Keratinocyte (primary cell): ENCODE measurements around the gene CCDC89. TPM values are rescaled to one million over a fixed set of nuclear protein-coding genes. Genes with fewer than 3 reads are reported as not detected.

ENCODE experiments used
- DNase-seq: peaks from one replicate; pipeline ENCODE4 v3.0.0-alpha.2; 2011; ENCODE audit warnings: low read depth, missing footprints, low spot score
- FAIRE-seq: peaks from 2 replicates; lab custom pipeline; 2011; peaks lifted over from hg19 to GRCh38; lab: Jason Lieb, UNC
- H2AFZ ChIP-seq: 2 replicates; pipeline ENCODE4 v1.6.0; 2012; ENCODE audit warnings: low read length, control low read depth, inconsistent platforms; ENCODE audit not compliant: control insufficient read depth
- H3K27ac ChIP-seq: 2 replicates; pipeline ENCODE4 v1.5.1; 2011; ENCODE audit warnings: low read length; ENCODE audit not compliant: control insufficient read depth, insufficient read depth
- H3K27me3 ChIP-seq: 3 replicates; pipeline ENCODE4 v1.6.0; 2011; ENCODE audit warnings: low read length; ENCODE audit not compliant: control insufficient read depth, insufficient read depth; ENCODE audit errors: extremely low read depth
- H3K36me3 ChIP-seq, 2 experiments: 2 replicates in 1 of 2; 3 replicates in 1 of 2; pipeline ENCODE4 v1.5.1; 2011; ENCODE audit warnings: low read length in 2 of 2, mild to moderate bottlenecking in 1 of 2; ENCODE audit not compliant: control insufficient read depth in 2 of 2, insufficient read depth in 2 of 2; ENCODE audit errors: extremely low read depth in 1 of 2
- H3K4me1 ChIP-seq: 3 replicates; pipeline ENCODE4 v1.5.1; 2011; ENCODE audit warnings: low read length; ENCODE audit not compliant: control insufficient read depth, insufficient read depth; ENCODE audit errors: extremely low read depth
- H3K4me2 ChIP-seq: 3 replicates; pipeline ENCODE4 v1.6.0; 2011; ENCODE audit warnings: low read depth, low read length; ENCODE audit not compliant: control insufficient read depth, insufficient read depth; ENCODE audit errors: extremely low read depth
- H3K4me3 ChIP-seq, 3 experiments: fragments of 200-600 bp in 1 of 3; sonication (generic) in 1 of 3; 2 replicates in 2 of 3; 3 replicates in 1 of 3; pipeline ENCODE4 v1.5.1; 2011 to 2016; ENCODE audit warnings: low read length in 3 of 3, mild to moderate bottlenecking in 3 of 3, control low read depth in 2 of 3, inconsistent platforms in 1 of 3, low read depth in 1 of 3, mixed read lengths in 1 of 3, mixed run types in 1 of 3, moderate library complexity in 1 of 3; ENCODE audit not compliant: control insufficient read depth in 2 of 3, insufficient read depth in 2 of 3; ENCODE audit errors: extremely low read depth in 1 of 3
- H3K79me2 ChIP-seq: 2 replicates; pipeline ENCODE4 v1.6.0; 2012; ENCODE audit warnings: low read length; ENCODE audit not compliant: control insufficient read depth, insufficient read depth
- H3K9ac ChIP-seq: 3 replicates; pipeline ENCODE4 v1.6.0; 2011; ENCODE audit warnings: low read length; ENCODE audit not compliant: control insufficient read depth, insufficient read depth; ENCODE audit errors: extremely low read depth
- H3K9me1 ChIP-seq: 3 replicates; pipeline ENCODE4 v1.6.0; 2011; ENCODE audit warnings: low read length; ENCODE audit not compliant: control insufficient read depth, insufficient read depth; ENCODE audit errors: extremely low read depth
- H3K9me3 ChIP-seq: 2 replicates; pipeline ENCODE4 v1.5.1; 2012; ENCODE audit warnings: low read depth, low read length; ENCODE audit not compliant: control insufficient read depth
- H4K20me1 ChIP-seq: 3 replicates; pipeline ENCODE4 v1.6.0; 2011; ENCODE audit warnings: low read length; ENCODE audit not compliant: control insufficient read depth, insufficient read depth; ENCODE audit errors: extremely low read depth
- EZH2 ChIP-seq: IDR thresholded peaks from one replicate; pipeline ENCODE4 v1.6.1; 2012; ENCODE audit warnings: inconsistent platforms, mild to moderate bottlenecking, low read length, moderate library complexity
- dilution Hi-C: fragments of 300-500 bp; cut with MboI; formaldehyde crosslinking; loops from one replicate; pipeline ENCODE4 v1.7.0; 2020; ENCODE audit warnings: low sequenced_read_pairs; ENCODE audit not compliant: extremely low pct_ligation_motif_present
- polyA plus RNA-seq, 5 experiments: library from polyadenylated mRNA; depleted of rRNA in 3 of 5; stranded (reverse) in 3 of 5; stranded (forward) in 1 of 5; unstranded in 1 of 5; fragments of >200 nt; gene quantifications; 1 replicate in 1 of 5; 2 replicates in 3 of 5; 3 replicates in 1 of 5; pipeline versions ENCODE4 v1.2.1 to v1.2.3, GENCODE V29; 2011 to 2012; ENCODE audit warnings: missing spikeins in 2 of 5, low read depth in 1 of 5, low replicate concordance in 1 of 5
- TF ChIP-seq, protein P1 (sequence below), 3 experiments: IDR thresholded peaks in 1 of 3; conservative IDR thresholded peaks in 1 of 3; optimal IDR thresholded peaks in 1 of 3; 2 replicates in 2 of 3; 3 replicates in 1 of 3; pipeline versions ENCODE3 to v1.5.1; 2011; ENCODE audit warnings: low read length in 3 of 3, mild to moderate bottlenecking in 3 of 3, moderate library complexity in 2 of 3, control low read depth in 1 of 3, inconsistent platforms in 1 of 3; ENCODE audit not compliant: insufficient read depth in 2 of 3; ENCODE audit errors: extremely low read depth in 1 of 3

CCDC89 gene
- polyA plus RNA-seq, 1 donor (not counting 4 experiments of a cell fraction or from before 2014, with no cell fraction given), result 0.31 TPM

DNA sequence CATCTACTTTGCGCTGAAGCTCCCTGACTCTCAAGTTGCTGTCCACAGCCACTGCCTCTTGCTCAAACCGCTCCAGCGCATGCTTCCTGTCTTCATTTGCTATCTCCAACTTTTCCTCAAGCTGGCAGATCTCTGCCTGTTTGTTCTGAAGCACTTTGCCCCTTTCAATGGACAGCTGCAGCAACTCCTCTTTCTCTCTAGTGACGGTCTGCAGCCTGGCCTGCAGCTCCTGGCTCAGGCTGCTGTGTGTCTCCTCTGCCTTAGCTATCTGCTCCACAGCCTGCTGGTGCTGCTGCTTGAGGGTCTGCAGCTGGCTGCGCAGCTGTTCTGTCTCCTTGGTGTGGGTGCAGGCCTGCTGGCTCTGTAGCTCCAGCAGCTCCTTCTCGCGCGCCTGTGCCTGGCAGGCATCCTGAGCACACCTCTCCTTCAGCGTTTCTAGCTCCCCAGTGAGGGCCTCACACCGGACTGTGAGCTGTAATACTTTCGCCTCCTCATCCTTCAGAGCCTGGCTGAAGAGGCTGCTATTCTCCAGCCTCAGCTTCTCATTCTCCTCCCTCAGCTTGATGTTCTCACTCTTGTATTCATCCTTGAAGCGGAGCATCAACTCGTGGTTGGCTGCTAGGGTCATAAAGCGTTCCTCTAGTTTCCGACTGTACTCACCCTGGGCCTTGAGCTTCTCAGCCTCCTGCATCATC lies 723 bp downstream of the CCDC89 start:
- H3K4me3 ChIP-seq, result peak overlapping the region; percentile 0 to 52 (median 25)
- FAIRE-seq, result no peak

DNA sequence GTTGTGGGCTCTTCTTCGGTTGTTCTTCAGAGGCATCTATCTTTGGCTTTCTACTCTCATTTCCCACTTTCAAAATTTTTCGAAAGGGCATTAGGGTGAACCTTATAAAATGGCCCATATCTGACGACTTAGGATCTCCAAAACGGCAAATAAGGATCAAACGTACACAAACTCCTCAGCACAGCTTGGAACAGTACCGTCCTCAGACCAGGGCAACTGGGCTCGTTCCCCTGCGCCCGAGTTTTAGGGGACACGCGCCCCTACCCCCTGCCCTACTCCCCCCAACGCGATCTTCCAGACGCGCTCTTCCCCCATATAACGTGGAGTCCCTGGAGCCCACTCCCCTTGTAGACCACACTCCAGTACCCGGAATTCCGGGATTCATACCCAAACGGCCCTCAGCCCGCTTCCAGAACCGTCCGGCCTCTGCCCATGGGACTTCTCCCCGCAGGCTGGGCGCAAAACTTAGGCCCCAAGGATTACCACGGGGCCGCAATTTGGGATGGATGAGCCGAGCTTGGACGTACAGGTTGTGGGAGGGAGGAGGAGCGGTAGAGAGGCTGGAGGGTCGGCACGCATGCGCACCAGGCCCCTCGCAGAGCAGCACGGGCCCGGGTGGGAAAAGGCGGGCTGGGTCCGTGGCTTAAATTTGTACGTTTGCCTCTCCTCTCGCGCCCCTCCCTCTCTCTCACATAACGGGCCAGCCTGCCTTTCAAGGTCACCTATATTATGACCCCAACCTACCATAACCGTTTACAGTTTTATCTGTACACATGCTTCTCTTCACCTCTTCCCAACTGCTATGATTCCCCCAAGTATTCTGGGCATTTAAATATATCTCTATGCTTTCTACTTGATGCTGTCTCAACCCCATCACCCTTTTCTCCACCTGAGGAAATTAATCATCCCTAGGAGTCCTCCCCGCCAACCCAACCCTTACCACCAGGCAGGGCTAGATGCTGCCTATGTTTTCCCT lies 3.4 kb downstream of the CCDC89 start:
- TF ChIP-seq, protein P1, sequence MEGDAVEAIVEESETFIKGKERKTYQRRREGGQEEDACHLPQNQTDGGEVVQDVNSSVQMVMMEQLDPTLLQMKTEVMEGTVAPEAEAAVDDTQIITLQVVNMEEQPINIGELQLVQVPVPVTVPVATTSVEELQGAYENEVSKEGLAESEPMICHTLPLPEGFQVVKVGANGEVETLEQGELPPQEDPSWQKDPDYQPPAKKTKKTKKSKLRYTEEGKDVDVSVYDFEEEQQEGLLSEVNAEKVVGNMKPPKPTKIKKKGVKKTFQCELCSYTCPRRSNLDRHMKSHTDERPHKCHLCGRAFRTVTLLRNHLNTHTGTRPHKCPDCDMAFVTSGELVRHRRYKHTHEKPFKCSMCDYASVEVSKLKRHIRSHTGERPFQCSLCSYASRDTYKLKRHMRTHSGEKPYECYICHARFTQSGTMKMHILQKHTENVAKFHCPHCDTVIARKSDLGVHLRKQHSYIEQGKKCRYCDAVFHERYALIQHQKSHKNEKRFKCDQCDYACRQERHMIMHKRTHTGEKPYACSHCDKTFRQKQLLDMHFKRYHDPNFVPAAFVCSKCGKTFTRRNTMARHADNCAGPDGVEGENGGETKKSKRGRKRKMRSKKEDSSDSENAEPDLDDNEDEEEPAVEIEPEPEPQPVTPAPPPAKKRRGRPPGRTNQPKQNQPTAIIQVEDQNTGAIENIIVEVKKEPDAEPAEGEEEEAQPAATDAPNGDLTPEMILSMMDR (optimal IDR thresholded peaks at IDR 0.05 in 1 of 3, IDR thresholded peaks at IDR 0.05 in 1 of 3, conservative IDR thresholded peaks at IDR 0.05 in 1 of 3; ENCODE audit: extremely low read depth in 1 of 3, insufficient read depth in 2 of 3, low read length in 3 of 3), result no peak
- no peak for TF ChIP-seq EZH2
- H3K9me1 ChIP-seq, result no peaks in the 10 kb centered on the region
- peak overlapping the region; percentile 77 for H2AFZ ChIP-seq
- peak overlapping the region; percentile 34 to 55 (median 36) for H3K4me3 ChIP-seq
- H4K20me1 ChIP-seq, result no peaks in the 10 kb centered on the region
- no peaks in the 10 kb centered on the region for H3K9me3 ChIP-seq
- H3K4me2 ChIP-seq, result peak overlapping the region; percentile 72
- no peak overlapping the region for H3K27ac ChIP-seq
- peak overlapping the region; percentile 26 for H3K9ac ChIP-seq
- FAIRE-seq (no peak), DNase-seq (no peak)
- H3K27me3 ChIP-seq, result no peaks in the 10 kb centered on the region
- no peaks in the 10 kb centered on the region for H3K4me1 ChIP-seq
- no peaks in the 10 kb centered on the region for H3K36me3 ChIP-seq
- no peaks in the 10 kb centered on the region for H3K79me2 ChIP-seq
- dilution Hi-C loops, result no loop called here

More for the DNA sequence above, 723 bp downstream of the CCDC89 start:
- H3K4me2 ChIP-seq, result peak overlapping the region; percentile 56
- no peak overlapping the region for H3K9ac ChIP-seq
- H3K27me3 ChIP-seq, result no peaks in the 10 kb centered on the region
- no peak overlapping the region for H3K27ac ChIP-seq
- TF ChIP-seq, protein P1 (optimal IDR thresholded peaks at IDR 0.05 in 1 of 3, IDR thresholded peaks at IDR 0.05 in 1 of 3, conservative IDR thresholded peaks at IDR 0.05 in 1 of 3; ENCODE audit: extremely low read depth in 1 of 3, insufficient read depth in 2 of 3, low read length in 3 of 3), result no peak
- no peak for TF ChIP-seq EZH2
- no peaks in the 10 kb centered on the region for H3K36me3 ChIP-seq
- H3K4me1 ChIP-seq, result no peaks in the 10 kb centered on the region
- no peaks in the 10 kb centered on the region for H3K9me1 ChIP-seq
- no peaks in the 10 kb centered on the region for H4K20me1 ChIP-seq
- H2AFZ ChIP-seq, result peak overlapping the region; percentile 60
- dilution Hi-C loops, result no loop called here
- no peak for DNase-seq
- no peaks in the 10 kb centered on the region for H3K9me3 ChIP-seq
- H3K79me2 ChIP-seq, result no peaks in the 10 kb centered on the region
